HCEC 1CT (cell line): Measurements from ENCODE around the gene INSRR.
A peak's percentile ranks its signal among the peaks of the same experiment; 100 is the strongest.

Experiments
- DNase-seq: peaks from one replicate; pipeline ENCODE4 v3.0.0-alpha.2; 2017

Gene INSRR

DNA sequence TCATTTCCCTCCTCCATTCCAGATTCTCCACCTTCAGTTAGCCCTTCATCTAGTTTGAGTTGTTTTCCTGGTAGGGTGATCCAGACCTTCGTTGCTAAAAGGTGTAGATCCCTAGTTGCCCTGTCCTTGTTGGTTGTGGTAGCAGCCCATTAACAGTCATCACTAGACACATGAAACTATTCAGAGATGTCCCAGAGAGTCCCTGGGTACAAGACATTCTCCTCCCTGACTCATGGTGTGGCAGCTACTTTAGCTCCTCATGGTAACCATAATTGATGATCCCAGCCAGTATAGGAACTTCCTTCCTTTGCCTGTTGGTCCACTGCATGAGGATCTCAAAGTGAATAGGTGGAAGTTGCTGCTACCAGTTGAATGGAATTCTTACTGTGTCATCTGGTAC, 36.2 kb downstream of the INSRR start:
- no peak for DNase-seq

DNA sequence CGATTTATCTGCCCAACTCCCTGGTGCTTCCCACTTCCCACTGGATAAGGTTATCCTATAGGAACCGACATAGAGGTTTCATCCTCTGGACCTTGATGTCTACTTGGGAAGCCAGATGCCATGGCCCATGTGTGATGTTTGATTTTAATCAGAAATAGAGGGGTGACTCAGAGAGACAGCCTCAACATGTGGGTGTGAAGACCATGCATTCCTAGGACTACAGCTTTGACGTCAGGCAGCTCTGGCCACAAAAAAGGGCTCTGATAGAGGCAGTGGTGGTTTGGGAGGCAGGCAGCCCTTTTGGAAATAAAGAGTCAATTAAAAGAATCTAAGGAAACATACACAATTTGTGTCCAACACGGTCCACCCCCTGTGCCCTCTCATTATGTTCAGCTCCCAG, 37.1 kb downstream of the INSRR start:
- peak; percentile 45 for DNase-seq

DNA sequence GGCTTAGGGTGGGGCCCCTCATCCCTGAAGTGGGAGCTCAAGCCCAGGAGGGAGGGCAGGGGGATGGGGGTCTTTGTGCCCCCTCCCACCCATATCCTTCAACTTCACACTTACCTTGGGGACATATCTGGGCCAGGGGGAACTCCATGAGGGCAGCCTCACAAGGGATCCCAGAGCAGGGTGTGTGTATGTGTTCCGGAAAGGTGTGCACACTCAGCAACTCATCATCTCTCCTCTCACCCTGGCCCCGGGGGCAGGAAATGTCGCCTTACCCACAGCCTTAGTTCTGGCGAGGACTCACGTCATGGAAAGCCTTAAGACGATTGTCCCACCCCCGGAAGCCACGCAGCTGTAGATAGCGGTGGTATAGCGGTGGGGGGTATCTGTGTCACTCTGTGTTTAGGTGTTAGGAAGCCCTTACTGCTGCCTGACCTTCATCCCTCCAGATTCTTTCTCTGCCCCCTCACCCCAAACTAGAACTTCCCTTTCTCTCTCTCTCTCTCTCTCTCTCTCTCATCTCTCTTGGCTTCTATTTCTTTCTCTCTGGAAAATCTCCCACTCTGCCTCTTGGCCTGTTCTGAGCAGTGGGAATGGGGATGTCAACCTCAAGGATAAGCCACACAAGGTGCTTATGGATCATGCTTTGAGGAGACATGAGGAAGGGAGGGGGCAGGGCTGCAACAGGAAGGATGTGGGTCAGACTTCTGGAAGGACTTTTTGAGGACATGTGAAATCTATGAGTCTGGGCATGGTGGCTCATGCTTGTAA, 42.2 kb downstream of the INSRR start, which contains the start of gene SH2D2A:
SH2D2A (minus strand) TSS at position 288 of the 768 bp plus-strand sequence; CDS start at position 148, 140 bp downstream.
- DNase-seq: no peak

DNA sequence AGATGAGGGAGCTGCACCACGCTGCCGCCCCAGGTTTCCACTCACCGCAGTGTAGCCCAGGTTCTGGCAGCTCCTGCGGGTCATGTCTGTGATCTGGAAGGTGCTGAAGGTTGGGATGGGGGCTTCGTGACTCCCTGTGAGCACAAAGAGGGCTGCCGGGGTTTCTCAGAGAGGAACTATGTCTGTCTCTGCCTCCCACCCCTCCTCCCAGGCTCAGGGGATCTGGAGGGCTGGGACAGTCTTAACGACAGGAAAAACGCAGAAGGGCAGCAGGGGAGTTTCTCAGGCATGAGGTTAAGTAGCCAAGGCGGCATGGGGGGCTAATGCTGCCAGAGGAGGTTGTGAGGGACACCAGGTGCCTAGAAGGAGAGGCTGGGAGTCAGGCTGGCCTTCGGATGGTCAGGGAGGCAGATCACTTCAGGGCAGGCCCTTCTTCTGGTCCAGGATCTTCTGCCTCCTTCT, 42.9 kb downstream of the INSRR start:
- DNase-seq: no peak

DNA sequence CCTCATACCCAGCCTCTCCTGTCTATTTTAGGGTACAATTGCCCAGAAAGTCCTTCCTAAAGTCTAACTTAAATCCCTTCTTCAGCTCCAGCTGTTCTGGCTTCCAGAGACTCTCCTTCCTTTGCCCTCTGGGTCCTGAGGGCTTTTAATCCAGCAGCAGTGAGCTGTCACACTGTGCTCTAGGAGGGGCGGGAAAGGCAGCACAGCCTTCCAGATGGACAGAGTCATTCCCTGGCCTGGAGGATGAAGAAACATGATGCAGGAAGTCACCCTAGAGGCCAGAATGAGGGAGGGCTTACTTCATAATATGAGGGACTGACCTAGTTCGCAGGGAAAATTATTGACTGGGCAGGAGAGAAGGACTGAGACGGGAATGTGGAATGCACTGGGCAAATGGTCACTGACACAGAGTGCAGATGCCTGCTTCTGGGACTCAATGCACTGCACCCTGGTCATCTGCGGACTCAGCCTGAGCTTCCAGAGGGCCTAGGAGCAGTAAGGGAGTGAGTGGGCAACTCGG, 43.5 kb downstream of the INSRR start:
- peak; percentile 89 for DNase-seq

DNA sequence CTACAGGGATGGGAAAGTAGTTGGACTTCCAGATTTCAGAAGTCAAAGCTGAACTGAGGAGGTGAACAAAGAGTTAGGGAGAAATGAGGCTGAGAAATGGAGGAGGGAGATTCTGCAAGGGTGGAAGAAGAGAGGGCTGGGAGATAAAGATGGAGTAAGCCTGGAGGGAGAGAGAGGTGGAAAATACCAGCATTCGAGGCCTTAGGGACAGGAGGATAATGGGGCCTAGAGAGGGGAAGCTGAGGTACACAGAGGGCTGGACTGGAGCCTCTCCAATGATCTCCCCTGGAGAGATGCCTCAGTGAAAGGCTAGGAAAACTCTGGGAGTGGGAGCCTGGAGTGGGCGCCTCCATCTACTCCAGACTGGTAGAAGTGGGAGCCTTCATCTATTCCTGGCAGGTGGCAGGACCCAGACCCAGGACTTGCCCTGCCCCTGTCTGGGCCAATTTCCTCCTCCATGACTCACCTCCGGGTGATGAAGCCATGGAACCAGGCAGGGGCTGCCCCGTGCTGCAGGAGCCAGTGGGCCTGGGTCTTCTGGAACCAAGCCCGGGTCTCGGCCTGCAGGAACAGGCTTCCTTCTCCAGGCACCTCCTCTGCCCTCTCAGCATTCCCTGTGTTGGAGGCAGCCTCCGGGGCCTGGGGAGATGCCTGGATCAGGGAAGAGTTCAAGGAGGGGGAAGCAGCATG, 44.2 kb downstream of the INSRR start:
- no peak for DNase-seq

DNA sequence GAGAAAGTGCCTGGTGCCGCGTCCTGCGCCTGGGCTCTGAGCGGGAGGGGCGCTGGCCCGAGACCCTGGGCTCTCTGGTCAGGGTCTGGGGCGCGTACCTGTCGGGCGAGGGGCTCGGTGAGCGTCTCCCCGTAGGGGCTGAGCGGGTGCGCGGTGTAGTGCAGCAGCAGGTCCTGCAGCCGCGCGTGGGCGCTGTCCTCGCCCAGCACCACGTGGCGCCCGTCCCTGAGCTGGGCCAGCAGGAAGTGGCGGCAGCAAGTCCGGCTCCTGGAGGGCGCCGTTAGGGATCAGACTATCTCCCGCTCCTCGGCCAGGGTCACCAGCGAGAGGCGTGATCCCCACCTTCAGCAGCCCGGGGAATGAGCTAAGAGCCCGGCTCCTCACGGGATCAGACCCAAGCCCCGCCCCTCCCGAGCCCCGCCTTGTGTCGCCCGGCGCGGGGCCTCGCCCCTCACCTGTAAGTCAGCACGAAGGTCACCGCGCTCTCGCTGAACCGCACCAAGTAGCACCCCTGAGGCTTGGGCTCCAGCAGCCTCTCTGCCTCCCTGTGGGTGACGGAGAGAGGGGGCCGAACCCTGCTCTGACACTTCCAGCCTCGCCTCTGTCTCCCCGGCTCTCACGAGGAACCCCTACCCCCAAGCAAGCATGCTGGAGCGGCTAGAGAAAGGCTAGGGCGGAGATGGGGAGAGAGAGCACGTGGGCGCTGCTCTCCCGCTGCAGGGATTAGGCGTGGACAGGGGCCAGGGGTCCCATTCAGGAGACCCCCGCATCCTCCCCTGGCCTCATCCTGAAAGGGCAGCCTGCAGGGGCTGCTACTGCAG, 45.0 kb downstream of the INSRR start:
- peak; percentile 43 for DNase-seq

DNA sequence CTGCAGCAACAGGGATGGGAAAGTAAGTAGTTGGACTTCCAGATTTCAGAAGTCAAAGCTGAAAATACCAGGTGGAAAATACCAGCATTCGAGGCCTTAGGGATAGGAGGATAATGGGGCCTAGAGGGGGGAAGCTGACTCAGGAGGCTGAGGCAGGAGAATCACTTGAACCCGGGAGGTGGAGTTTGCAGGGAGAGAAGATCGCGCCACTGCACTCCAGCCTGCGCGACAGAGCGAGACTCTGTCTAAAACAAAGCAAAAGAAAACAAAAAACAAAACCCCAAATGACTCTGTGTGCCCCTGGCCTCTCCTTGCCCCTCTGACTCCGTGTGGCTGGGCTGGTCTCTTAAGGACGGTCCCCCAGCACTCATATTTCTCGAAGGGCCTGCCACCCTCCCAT, 45.6 kb downstream of the INSRR start:
- no peak for DNase-seq

DNA sequence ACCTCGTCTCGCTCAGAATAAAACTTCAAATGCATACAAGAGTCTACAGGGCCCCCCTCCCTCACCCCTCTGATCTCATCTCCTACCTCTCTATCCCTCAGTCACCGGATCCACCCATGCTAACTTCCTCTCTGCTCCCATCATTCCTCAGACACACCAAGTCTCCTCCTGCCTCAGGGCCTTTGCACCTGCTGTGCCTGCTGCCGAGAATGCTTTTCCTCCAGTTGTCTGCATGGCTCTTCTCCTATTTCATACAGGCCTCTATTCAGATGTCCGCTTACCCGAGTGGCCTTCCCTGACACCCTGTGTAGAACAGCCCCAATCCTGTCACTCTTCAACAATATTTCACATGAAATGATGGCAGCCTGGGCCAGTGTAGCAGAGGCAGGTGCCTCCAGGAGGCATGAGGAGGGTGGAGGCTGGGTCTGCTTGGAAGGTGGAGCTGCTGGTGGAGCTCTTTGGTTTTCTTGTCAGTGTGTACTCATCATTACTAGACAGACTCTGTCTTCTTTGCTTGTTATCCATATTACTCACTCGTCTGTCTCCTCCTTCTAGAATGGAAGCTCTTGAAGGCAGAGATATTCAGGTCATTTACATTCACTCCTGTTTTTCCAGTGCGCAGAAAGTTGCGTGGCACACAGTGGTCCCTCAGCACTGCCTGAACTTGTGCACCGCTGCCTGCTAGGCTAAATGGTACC, 46.5 kb downstream of the INSRR start:
- DNase-seq: no peak

DNA sequence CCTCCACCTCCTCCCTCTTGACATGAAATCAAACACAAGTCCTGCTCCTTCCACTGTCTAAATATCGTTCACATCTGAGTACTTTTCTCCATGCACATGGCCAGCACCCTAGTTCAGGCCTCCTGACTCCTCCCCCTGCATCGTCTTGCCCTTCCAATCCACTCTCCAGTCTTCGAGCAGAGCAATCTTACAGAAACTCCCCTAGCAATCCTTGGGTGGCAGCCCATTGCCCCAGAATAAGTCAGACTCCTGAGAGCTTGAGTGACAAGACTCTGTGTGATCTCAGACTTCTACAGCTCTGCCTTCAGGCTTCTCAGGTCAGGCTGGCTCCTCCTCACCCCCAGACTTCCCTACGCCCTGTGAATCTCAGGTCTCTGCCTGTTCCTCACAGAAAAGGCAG, 47.7 kb downstream of the INSRR start:
- DNase-seq: no peak

DNA sequence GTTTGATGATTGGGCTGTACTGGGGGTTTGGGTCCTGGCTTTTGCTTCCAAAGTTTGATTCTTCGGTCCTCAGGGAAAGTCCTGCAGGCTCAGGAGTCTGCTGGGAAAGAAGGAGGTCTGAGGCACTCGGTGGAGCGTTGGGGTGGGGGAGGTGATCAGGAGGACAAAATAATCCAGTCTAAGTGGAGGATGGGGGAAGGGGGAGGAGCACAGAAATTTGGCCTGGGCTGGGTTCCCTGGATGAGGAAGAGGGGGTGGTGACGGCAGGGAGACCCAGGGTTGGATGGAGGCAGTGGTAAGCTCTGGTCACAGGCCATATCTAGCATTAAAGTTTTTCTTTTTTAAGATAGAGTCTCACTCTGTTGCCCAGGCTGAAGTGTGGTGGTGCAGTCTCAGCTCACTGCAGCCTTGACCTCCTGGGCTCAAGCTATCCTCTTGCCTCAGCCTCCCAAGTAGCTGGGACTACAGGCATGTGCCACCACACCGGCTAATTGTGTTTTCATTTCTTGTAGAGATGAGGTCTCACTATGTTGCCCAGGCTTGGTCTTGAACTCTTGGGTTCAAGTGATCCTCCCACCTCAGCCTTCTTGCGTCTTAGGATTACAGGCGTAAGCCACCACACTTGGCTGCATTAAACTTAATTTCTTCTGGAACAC, 49.1 kb downstream of the INSRR start:
- DNase-seq: no peak

DNA sequence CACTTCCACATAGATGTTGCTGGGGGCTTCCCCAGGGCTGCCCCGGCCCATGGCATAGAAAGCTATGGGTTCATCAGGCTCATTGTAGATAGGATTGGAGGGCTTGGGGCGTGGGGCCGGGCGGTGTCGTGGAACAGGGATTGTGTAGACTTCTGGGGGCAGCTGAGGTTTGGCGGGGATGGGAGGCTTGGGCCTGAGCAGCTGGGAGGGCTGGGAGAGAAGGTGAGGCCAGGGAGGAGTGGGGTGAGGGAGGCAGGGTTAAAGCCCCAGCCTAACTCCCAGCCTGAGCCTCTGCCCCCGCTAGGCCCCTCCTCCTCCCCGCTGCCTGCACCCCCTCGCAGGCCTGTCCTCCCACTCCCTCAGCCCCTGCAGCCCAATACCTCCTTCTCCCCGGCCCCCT, 49.6 kb downstream of the INSRR start:
- DNase-seq: no peak

DNA sequence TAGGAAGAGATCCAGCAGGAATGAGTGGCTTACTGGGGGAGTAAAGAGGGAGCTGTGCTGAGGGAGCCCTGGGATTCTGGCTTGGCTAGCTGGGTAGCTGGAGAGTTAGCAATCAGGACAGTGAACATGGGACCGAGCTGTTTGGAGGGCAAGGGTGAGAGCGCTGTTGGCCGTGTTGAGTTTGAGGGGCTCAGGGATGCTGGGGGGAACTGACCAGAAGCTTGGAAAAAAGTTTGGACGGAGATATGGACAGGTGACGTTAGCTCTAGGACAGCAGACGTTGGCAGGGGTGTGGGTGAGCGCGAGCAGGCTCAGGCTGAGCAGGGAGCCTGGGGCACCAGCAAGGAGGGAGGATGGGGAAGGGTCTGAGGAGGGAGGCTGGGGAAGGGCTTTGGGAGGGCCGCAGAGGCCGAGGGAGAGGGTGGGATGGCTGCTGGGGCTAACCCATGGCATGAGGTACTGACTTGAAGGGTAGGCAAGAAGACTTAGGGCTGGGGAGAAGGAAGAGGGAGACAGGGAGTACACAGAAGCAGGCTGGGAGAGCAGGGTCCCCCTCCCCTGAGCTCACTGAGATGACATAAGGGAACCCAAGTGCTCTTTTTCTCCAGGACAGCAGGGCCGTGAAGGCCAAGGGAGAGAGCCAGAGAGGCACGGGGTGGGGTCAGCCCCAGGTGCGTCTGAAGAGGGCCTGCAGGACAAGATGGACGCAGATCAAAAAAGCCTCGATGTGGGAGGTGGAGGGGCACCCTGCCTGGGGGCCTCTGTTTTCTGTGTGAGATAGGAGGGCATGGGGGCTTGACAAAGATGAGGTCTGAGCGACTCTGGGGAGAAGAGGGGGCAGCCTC, 50.5 kb downstream of the INSRR start:
- no peak for DNase-seq

DNA sequence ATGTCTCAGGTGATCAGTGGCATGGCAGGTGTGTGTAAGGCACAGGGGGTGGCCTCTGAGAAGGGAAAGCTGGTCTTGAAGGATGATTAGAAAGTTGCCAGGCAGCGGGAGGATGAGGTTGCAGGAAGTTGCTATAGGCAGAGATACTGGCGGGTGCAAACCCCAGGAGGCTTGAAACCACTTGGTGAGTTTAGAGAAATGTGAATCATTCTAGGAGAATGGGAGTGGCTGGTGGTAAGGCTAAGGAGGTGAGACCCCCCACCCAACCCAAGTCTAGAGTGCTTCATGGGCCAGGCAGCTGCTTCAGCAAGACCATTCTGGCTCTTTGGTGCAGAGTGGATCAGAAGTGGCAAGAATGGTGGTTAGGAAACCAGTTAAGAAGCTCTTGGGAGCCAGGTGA, 51.3 kb downstream of the INSRR start:
- no peak for DNase-seq

DNA sequence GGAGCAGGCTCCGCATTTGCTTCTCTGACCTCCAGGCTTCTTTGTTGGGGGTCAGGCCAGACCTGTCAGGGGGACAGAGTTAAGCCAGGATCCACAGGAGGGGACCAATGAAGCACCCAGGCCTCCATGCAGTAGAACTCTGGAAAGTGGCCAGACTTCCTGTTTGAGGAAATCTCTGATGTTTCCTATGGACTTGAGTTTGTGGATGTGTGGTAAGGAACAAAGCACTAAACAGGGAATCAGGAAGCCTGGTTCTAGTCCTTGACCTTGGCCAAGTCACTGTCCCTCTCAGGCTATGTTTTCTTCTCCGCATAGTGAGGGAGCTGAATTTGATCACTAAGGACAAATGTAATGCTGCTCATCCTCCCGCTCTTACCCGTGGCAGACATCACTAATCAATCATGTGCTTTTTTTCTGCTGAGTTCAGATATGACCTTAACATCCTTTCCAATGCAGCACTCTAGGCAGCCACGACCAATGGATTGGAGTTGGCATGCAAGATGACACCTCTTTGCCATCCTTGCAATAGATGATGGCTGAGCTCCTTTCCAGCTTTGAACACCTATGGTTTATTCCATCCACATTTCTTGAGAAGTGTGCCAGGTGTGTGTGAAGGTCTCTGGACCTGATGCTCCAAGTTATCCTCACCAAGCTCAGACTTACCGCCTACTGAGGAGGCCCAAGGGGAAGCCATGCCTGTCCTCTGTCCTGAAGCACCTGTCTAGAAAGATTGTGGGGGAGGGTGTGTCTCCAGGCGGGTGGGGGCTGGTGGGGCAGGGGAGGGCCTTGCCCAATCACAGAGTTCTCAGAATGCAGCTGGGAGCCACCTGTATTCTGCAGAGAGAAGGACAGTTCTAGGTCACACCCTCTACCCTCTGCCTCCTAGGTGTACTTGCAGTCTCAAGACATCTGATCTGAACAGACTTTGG, 52.1 kb downstream of the INSRR start:
- peak; percentile 18 for DNase-seq

DNA sequence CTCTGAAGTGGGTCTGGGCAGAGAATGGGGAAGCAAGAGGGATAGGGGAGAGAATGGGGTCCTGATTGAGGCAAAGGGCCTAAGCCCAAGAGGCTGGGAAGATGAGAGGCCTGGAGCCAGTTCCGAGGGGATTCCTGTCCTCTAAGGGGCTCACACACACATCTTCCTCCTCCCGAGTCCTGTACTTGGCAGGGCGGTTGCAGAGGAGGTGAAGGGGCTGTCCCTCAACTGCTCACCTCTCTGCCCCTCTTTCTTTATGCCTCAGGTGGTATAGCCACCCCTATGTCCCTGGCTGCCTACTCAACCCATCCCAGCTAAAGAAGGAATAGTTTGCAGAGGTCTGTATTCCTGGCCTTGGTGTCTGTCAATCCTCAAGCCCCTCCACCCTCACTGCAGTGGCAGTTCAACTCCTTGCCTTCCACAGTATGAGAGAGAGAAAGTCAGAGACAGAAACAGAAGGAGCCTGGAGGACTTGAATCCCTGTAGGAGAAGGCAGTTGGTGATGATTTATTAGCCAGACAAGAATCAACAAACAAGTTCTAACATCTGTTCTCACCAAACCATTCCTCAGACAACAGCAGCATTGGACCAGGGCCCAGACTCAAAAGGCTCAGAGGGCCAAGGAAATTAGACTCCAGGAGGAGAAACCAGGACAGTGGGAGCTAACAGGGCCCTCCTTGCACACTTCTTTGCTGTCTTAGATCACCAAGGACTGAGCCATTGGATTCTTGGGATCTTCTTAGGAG, 53.0 kb downstream of the INSRR start:
- DNase-seq: peak; percentile 89

DNA sequence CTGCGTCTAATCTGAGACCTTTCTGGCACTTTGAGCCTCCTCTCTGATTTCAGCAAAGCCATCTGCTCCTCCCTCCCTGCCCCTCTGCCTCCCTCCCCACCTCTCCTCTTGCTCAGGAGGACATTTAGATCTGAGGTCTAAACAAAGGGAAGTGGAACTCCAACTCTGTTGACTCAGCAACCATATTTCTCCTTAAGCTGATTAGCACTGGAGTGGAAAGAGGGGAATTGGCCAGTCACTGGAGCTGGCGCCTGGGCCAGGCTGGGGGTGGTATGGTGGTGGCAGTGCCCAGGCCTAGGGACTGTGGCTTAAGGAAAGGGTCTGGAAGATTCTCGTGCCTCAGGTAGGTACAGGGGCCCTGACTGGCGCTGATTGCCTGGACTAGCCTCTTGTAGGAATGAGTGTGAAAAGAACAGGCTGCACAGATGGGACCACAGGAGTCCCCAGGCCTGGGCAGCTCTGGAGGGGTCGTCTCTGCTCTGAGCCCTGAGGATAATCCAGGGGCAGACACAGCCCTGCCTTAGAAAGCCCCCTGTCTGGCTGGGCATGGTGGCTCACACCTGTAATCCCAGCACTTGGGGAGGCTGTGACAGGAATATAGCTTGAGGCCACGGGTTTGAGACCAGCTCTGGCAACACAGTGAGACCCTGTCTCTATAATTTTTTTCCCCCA, 54.2 kb downstream of the INSRR start:
- DNase-seq: no peak

DNA sequence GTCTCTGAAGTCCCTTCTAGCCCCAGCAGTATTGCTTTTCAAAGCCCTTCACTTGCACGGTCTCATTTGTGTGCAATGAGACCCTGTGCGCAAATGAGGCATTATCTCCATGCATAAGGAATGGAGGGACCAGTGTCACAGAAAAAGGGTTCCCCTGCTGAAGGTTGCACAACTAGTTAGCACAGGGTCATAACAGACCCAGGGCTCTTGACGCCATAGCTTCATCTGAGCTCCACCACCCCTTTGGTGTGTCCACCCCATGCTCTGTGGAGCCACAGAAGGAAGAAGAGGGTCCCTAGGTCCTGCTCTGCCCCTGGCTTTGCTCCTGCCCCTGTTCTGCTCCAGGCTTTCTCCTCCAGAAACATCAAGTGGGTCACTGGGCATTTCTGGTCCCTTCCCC, 54.9 kb downstream of the INSRR start:
- no peak for DNase-seq
